NOMO-1 (cell line): Measurements from ENCODE around the gene OR5F1.

Experiments used
- DNase-seq, 2 experiments: peaks; one replicate each; lab custom pipeline; 2025; ENCODE audit not compliant: unreplicated experiment in 2 of 2; lab: John Stamatoyannopoulos, UW

OR5F1 gene

GRCh38 chr11:55994525-55994924, at the start of gene OR5F1:
Gene OR5F1, minus strand, starts transcription at chr11:55994625. Its CDS starts 0 bp downstream, at chr11:55994625.
- DNase-seq = no peak

GRCh38 chr11:56027354-56027753, 32.9 kb upstream of the OR5F1 start, which contains the start of gene OR5AS1:
Gene OR5AS1, plus strand, starts transcription at chr11:56027654. Its CDS starts 2,765 bp downstream, at chr11:56030419.
- no peak for DNase-seq

DNA sequence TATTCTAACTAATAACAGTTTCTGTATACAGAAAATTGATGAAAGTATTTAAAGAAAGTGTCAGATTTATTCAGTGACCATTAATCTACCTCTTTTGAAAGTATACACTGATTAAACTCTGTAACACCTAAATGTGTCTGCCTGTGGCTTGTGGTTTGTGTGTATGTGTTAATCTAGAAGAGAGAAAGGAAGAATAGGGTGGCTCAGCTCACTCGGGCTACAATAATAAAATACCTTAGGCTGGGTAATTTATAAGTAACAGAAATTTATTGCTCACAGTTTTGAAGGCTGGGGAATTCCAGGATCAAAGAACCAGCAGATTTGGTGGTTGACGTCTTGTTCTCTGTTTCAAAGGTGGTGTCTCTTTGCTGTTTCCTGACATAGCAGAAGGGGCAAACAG, 19.4 kb upstream of the OR5F1 start:
- no peak for DNase-seq

DNA sequence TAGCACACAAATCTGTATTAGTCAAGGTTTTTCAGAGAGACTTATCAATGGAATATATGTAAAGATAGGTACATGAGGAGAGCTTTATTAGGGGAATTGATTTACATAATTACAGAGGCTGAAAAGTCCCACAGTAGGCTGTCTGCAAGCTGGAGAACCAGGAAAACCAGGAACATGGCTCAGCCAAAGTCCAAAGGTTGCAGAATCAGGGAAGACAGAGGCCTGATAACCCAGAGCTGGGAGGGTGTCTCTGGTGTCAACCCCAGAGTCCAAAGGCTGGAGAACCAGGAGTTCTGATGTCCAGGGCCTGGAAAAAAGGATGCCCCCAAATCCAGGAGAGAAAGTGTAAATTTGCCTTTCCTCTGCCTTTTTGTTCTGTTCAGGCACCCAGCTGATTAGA, 16.3 kb upstream of the OR5F1 start:
- DNase-seq = no peak

DNA sequence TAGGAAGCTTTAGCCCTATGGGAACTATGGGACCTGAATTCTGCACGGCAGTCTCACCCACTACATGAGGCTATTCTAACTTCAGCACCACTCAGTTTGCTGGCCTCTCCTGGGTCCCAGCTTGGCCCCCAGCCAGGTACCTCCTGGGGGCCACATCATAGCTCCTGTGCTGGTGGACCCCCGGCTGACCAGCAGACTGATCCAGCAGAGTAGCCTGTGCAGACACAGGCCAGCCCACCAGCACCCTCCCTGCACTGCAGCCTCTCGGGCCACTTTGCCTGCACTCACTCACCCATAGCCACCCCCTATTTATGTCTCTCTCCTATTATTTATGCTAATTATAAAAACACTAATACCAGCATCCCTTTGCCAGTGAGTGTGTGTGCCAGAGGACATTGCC, 23.5 kb downstream of the OR5F1 start:
- DNase-seq = no peak

- DNase-seq = no peak
These were observed 24.6 kb downstream of the OR5F1 start, which contains the start of gene OR10AG1 for GRCh38 chr11:55969845-55970244. Gene OR10AG1, minus strand, starts transcription at chr11:55969945. Its CDS starts 38 bp downstream, at chr11:55969907.

DNA sequence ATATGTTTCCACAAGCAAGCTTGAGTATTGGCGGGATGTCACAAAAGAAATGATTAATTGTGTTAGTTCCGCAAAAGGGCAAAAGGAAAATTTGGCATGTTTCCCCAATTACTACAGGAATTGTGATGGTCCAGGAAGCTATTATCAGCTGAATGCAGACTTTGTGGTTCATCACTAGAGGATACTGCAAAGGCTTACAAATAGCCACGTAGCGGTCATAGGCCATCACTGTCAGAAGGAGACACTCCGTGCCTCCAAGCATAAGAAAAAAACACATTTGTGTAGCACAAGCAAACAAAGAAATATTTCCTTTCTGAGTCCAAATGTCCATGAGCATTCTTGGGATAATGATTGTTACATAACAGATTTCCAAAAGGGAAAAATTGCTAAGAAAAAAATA, 26.5 kb downstream of the OR5F1 start:
- no peak for DNase-seq

DNA sequence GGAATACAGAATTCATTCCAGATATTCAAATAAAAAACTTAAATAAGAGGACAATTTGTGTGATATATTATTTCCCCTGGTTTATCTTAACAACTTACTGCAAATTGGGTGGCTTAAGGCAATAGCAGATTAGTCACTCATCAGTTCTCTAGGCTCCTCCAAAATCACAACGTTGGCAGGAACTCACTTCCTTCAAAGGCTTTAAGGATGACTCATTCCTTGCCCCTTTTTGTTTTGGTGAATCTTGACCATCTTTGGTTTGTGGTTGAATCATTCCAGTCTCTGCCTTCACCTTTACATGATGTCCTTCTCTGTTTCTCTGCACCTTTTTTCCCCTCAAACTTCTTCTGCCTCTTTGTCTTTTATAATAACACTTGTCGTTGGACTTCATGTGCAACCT, 28.0 kb downstream of the OR5F1 start:
- no peak for DNase-seq

DNA sequence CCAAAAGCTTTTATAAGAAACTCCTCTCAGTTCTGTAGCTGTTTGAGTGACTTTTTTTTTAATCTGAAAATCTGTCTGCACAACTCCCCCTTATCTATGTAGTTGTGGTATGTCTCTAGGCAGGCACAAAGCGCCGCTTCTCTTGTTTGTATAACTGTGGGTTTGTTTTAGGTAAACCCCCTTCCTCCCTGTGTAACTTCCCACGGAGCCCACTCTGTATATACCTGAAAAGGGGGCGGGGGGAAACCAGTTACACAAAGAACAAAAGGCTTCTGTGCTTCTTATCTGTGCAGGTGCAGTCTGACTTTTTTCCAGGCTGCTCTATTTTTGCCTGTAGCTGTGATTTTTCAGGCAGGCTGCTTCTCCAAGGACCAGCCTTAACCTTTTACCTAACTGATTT, 37.9 kb downstream of the OR5F1 start:
- no peak for DNase-seq

DNA sequence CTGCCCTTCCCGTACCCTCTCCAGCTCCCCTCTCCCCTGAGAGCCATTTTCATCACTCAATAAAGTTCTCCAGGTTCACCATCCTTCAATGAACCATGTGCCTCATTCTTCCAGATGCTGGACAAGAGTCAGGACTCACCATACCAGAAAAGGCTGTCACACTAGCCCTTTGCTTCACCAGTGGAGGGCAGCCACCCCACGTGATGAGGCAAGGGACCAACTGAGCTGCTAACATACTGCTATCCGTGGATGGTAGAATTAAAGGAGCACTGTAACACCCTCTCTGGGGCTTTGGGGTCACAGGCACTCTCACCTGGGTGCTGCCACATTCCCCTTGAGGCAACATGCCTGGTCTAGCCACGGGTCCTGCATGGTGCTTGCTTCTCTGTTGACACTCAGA, 45.1 kb downstream of the OR5F1 start:
- DNase-seq = no peak
